Activated CD4-positive, alpha-beta memory T cell treated with anti-CD3 and anti-CD28 coated beads, Interleukin-2, amount 10 ng/mL, durations not matched to agents 7 days and 5 days (primary cell): ENCODE data around the gene CCDC85A. TPM values are rescaled to one million over a fixed set of nuclear protein-coding genes. Genes with fewer than 3 reads are reported as not detected.

ENCODE experiments used
- CTCF ChIA-PET: fragments of 350-600 bp; sonication (Branson Sonifier 250); formaldehyde crosslinking; loops from one replicate; lab custom pipeline; 2021; ENCODE audit warnings: antibody characterized with exemption, inconsistent platforms; lab: Charles Lee
- POLR2A ChIA-PET: fragments of 350-600 bp; sonication (Branson Sonifier 250); formaldehyde crosslinking; loops from one replicate; lab custom pipeline; 2021; ENCODE audit warnings: antibody characterized with exemption; lab: Charles Lee
- DNase-seq: peaks from one replicate; pipeline ENCODE4 v3.0.0-alpha.2; 2020
- H3K27ac Mint-ChIP-seq: one replicate; pipeline ENCODE4 v1.8.0; 2021; ENCODE audit warnings: mild to moderate bottlenecking, mixed read lengths
- H3K27me3 Mint-ChIP-seq: one replicate; pipeline ENCODE4 v1.8.0; 2021; ENCODE audit warnings: mixed read lengths
- H3K36me3 Mint-ChIP-seq: one replicate; pipeline ENCODE4 v1.8.0; 2021; ENCODE audit warnings: low read depth, mixed read lengths
- H3K4me1 Mint-ChIP-seq: one replicate; pipeline ENCODE4 v1.8.0; 2021; ENCODE audit warnings: mixed read lengths
- H3K4me3 Mint-ChIP-seq: one replicate; pipeline ENCODE4 v1.8.0; 2021; ENCODE audit warnings: mild to moderate bottlenecking, mixed read lengths
- H3K9me3 Mint-ChIP-seq: one replicate; pipeline ENCODE4 v1.8.0; 2021; ENCODE audit warnings: mixed read lengths
- total RNA-seq, 2 experiments: library from RNA; stranded (reverse); gene quantifications; one replicate each; pipeline ENCODE4 v1.2.3, GENCODE V29; 2021

The CCDC85A gene
- total RNA-seq, 2 experiments from 2014 or later = not detected

- CTCF ChIA-PET = no interaction called here
- Mint-ChIP-seq H3K27me3 (no peaks in the 10 kb centered on the region), H3K27ac (no peak overlapping the region), H3K9me3 (peaks cover 2% of the 10 kb centered on the region), H3K36me3 (no peaks in the 10 kb centered on the region), H3K4me1 (no peaks in the 10 kb centered on the region), H3K4me3 (no peak overlapping the region)
- no peak for DNase-seq
- POLR2A ChIA-PET = no interaction called here
Observed at GRCh38 chr2:56230156-56230555, 46.4 kb downstream of the CCDC85A start.

- H3K36me3 Mint-ChIP-seq = no peaks in the 10 kb centered on the region
- H3K4me1 Mint-ChIP-seq = no peaks in the 10 kb centered on the region
- no peak overlapping the region for H3K27ac Mint-ChIP-seq
- ChIA-PET POLR2A (no interaction called here), CTCF (no interaction called here)
- H3K4me3 Mint-ChIP-seq = no peak overlapping the region
- H3K9me3 Mint-ChIP-seq = peaks cover 2% of the 10 kb centered on the region
- no peaks in the 10 kb centered on the region for H3K27me3 Mint-ChIP-seq
- DNase-seq = no peak
Observed at GRCh38 chr2:56231361-56231760, 47.6 kb downstream of the CCDC85A start.

GRCh38 chr2:56232912-56233311 is 49.1 kb downstream of the CCDC85A start:
- ChIA-PET POLR2A (no interaction called here), CTCF (no interaction called here)
- Mint-ChIP-seq H3K36me3 (no peaks in the 10 kb centered on the region), H3K4me3 (no peak overlapping the region), H3K27me3 (no peaks in the 10 kb centered on the region), H3K27ac (no peak overlapping the region), H3K4me1 (no peaks in the 10 kb centered on the region), H3K9me3 (peaks cover 2% of the 10 kb centered on the region)
- no peak for DNase-seq

GRCh38 chr2:56234241-56234640 is 50.5 kb downstream of the CCDC85A start:
- no peak overlapping the region for H3K27ac Mint-ChIP-seq
- H3K4me1 Mint-ChIP-seq = no peaks in the 10 kb centered on the region
- H3K36me3 Mint-ChIP-seq = no peaks in the 10 kb centered on the region
- ChIA-PET CTCF (no interaction called here), POLR2A (no interaction called here)
- H3K27me3 Mint-ChIP-seq = no peaks in the 10 kb centered on the region
- DNase-seq = no peak
- H3K9me3 Mint-ChIP-seq = peaks cover 2% of the 10 kb centered on the region
- no peak overlapping the region for H3K4me3 Mint-ChIP-seq

GRCh38 chr2:56239030-56239429 is 55.2 kb downstream of the CCDC85A start:
- POLR2A ChIA-PET = no interaction called here
- H3K27me3 Mint-ChIP-seq = no peaks in the 10 kb centered on the region
- no peak overlapping the region for H3K4me3 Mint-ChIP-seq
- H3K27ac Mint-ChIP-seq = no peak overlapping the region
- DNase-seq = no peak
- CTCF ChIA-PET = no interaction called here
- H3K9me3 Mint-ChIP-seq = peaks cover 8% of the 10 kb centered on the region
- H3K4me1 Mint-ChIP-seq = no peaks in the 10 kb centered on the region
- H3K36me3 Mint-ChIP-seq = no peaks in the 10 kb centered on the region

GRCh38 chr2:56239437-56239836 is 55.6 kb downstream of the CCDC85A start:
- DNase-seq = no peak
- CTCF ChIA-PET = no interaction called here
- Mint-ChIP-seq H3K9me3 (peaks cover 8% of the 10 kb centered on the region), H3K4me3 (no peak overlapping the region), H3K36me3 (no peaks in the 10 kb centered on the region), H3K4me1 (no peaks in the 10 kb centered on the region), H3K27me3 (no peaks in the 10 kb centered on the region), H3K27ac (no peak overlapping the region)
- POLR2A ChIA-PET = no interaction called here

- Mint-ChIP-seq H3K27me3 (no peaks in the 10 kb centered on the region), H3K4me1 (no peaks in the 10 kb centered on the region), H3K36me3 (no peaks in the 10 kb centered on the region), H3K27ac (no peak overlapping the region), H3K4me3 (no peak overlapping the region), H3K9me3 (peaks cover 8% of the 10 kb centered on the region)
- POLR2A ChIA-PET = no interaction called here
- CTCF ChIA-PET = no interaction called here
- no peak for DNase-seq
Observed at GRCh38 chr2:56240210-56240609, 56.4 kb downstream of the CCDC85A start.

GRCh38 chr2:56244506-56244905 is 60.7 kb downstream of the CCDC85A start:
- H3K27ac Mint-ChIP-seq = no peak overlapping the region
- no peaks in the 10 kb centered on the region for H3K27me3 Mint-ChIP-seq
- no peak overlapping the region for H3K4me3 Mint-ChIP-seq
- H3K36me3 Mint-ChIP-seq = no peaks in the 10 kb centered on the region
- peaks cover 8% of the 10 kb centered on the region for H3K9me3 Mint-ChIP-seq
- no peaks in the 10 kb centered on the region for H3K4me1 Mint-ChIP-seq
- ChIA-PET CTCF (no interaction called here), POLR2A (no interaction called here)
- DNase-seq = no peak

GRCh38 chr2:56244911-56245530 is 61.2 kb downstream of the CCDC85A start:
- no peaks in the 10 kb centered on the region for H3K4me1 Mint-ChIP-seq
- peaks cover 8% of the 10 kb centered on the region for H3K9me3 Mint-ChIP-seq
- DNase-seq = no peak
- no peaks in the 10 kb centered on the region for H3K36me3 Mint-ChIP-seq
- no peak overlapping the region for H3K27ac Mint-ChIP-seq
- no peaks in the 10 kb centered on the region for H3K27me3 Mint-ChIP-seq
- CTCF ChIA-PET = no interaction called here
- no peak overlapping the region for H3K4me3 Mint-ChIP-seq
- POLR2A ChIA-PET = no interaction called here

GRCh38 chr2:56248965-56249742 is 65.4 kb downstream of the CCDC85A start:
- no peak overlapping the region for H3K4me3 Mint-ChIP-seq
- ChIA-PET POLR2A (no interaction called here), CTCF (no interaction called here)
- DNase-seq = no peak
- no peaks in the 10 kb centered on the region for H3K27me3 Mint-ChIP-seq
- H3K36me3 Mint-ChIP-seq = no peaks in the 10 kb centered on the region
- H3K4me1 Mint-ChIP-seq = no peaks in the 10 kb centered on the region
- peaks cover 3% of the 10 kb centered on the region for H3K9me3 Mint-ChIP-seq
- no peak overlapping the region for H3K27ac Mint-ChIP-seq

GRCh38 chr2:56250153-56250729 is 66.5 kb downstream of the CCDC85A start:
- Mint-ChIP-seq H3K36me3 (no peaks in the 10 kb centered on the region), H3K4me1 (no peaks in the 10 kb centered on the region), H3K4me3 (no peak overlapping the region), H3K27me3 (no peaks in the 10 kb centered on the region), H3K9me3 (peaks cover 3% of the 10 kb centered on the region), H3K27ac (no peak overlapping the region)
- DNase-seq = no peak
- ChIA-PET CTCF (no interaction called here), POLR2A (no interaction called here)

GRCh38 chr2:56260415-56260814 is 76.6 kb downstream of the CCDC85A start:
- ChIA-PET POLR2A (no interaction called here), CTCF (no interaction called here)
- Mint-ChIP-seq H3K4me3 (no peak overlapping the region), H3K27ac (no peak overlapping the region), H3K36me3 (no peaks in the 10 kb centered on the region), H3K27me3 (no peaks in the 10 kb centered on the region), H3K9me3 (peaks cover 2% of the 10 kb centered on the region), H3K4me1 (no peaks in the 10 kb centered on the region)
- DNase-seq = no peak

GRCh38 chr2:56262241-56262640 is 78.5 kb downstream of the CCDC85A start:
- H3K9me3 Mint-ChIP-seq = peaks cover 2% of the 10 kb centered on the region
- CTCF ChIA-PET = no interaction called here
- H3K27me3 Mint-ChIP-seq = no peaks in the 10 kb centered on the region
- no peak overlapping the region for H3K27ac Mint-ChIP-seq
- no peaks in the 10 kb centered on the region for H3K36me3 Mint-ChIP-seq
- H3K4me1 Mint-ChIP-seq = no peaks in the 10 kb centered on the region
- no peak overlapping the region for H3K4me3 Mint-ChIP-seq
- no peak for DNase-seq
- POLR2A ChIA-PET = no interaction called here

GRCh38 chr2:56263876-56264275 is 80.1 kb downstream of the CCDC85A start:
- Mint-ChIP-seq H3K27me3 (no peaks in the 10 kb centered on the region), H3K4me1 (no peaks in the 10 kb centered on the region), H3K36me3 (no peaks in the 10 kb centered on the region), H3K27ac (no peak overlapping the region), H3K9me3 (peaks cover 2% of the 10 kb centered on the region), H3K4me3 (no peak overlapping the region)
- no peak for DNase-seq
- ChIA-PET POLR2A (no interaction called here), CTCF (no interaction called here)
